ENCODE results near the gene SPRN. TPM values are rescaled to one million over a fixed set of nuclear protein-coding genes. Genes with fewer than 3 reads are reported as not detected.
A peak's percentile ranks its signal among the peaks of the same experiment; 100 is the strongest.

SPRN gene
- total and polyA plus RNA-seq, 11 donors = 0.04 to 0.25 (median 0.11) TPM; not detected in 6

- peaks cover 0 to 4% (median 0%) of the 10 kb centered on the region in 12 donors for H3K9me3 ChIP-seq
- peaks cover 0 to 16% (median 0%) of the 10 kb centered on the region in 9 donors for H3K27me3 ChIP-seq
- no peak overlapping the region for H3K4me3 ChIP-seq
- no peak for DNase-seq
- peak in 1 of 4 donors; percentile 9 for ATAC-seq
- H3K27ac ChIP-seq = no peak overlapping the region
- peaks cover 0 to 3% (median 0%) of the 10 kb centered on the region in 9 donors for H3K36me3 ChIP-seq
- no peaks in the 10 kb centered on the region for H3K4me1 ChIP-seq
- WGBS, 4 donors = 88 to 95% (median 93%) methylated on average over 7 to 12 of the region's 12 CpGs
- TF ChIP-seq POLR2A (IDR thresholded peaks at IDR 0.05) (no peak), CTCF (IDR thresholded peaks at IDR 0.05) (no peak)
- intact Hi-C loops (cut with DNase I) = no loop called here
These were observed 40.2 kb upstream of the SPRN start for GRCh38 chr10:133464582-133465031.

DNA sequence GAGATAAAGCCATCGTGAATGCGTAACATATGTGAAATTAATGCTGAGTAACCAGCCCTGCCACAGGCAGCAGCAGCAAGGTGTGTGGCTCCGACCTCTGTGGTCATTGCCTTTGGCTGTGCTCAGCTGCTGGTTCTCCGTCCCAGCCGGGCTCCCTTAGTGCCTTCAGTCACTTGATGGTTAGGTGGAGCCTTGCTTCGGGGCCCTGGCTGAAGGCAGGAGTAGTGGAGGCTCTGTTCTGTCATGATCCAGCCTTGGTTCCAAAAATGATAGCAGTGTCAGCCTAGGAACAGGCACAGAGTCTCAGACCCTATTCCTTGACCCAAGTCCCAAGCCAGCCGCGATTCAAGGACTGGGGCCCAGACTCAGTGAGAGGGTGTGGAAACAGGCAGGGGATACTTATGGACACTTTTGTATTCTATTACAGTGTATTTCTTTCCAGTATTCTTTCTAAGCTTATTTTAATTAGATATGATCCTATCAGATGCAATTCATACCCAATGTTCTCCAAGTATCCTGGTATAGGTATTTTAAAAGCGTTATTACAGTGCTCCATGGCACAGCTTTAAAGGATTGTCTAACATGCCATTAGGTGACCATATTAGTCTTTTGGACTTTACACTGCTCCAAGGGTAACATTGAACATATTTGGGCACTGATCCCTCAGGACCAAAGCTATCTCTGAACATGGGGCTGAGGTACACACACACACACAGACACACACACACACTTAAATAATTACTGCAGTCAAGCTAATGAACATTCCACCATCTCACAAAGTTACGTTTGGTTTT, 38.3 kb upstream of the SPRN start:
- intact Hi-C loops (cut with DNase I) = no loop called here
- 88 to 93% (median 90%) methylated on average over 10 of the region's 10 CpGs for WGBS, 4 donors
- Histone ChIP-seq H3K4me1 (no peaks in the 10 kb centered on the region), H3K27me3 (peaks cover 0 to 16% (median 0%) of the 10 kb centered on the region in 9 donors), H3K9me3 (no peaks in the 10 kb centered on the region), H3K4me3 (no peak overlapping the region), H3K36me3 (peaks cover 0 to 3% (median 0%) of the 10 kb centered on the region in 9 donors), H3K27ac (no peak overlapping the region)
- DNase-seq = no peak
- TF ChIP-seq CTCF (IDR thresholded peaks at IDR 0.05) = no peak
- no peak for TF ChIP-seq POLR2A (IDR thresholded peaks at IDR 0.05)
- no peak for ATAC-seq

DNA sequence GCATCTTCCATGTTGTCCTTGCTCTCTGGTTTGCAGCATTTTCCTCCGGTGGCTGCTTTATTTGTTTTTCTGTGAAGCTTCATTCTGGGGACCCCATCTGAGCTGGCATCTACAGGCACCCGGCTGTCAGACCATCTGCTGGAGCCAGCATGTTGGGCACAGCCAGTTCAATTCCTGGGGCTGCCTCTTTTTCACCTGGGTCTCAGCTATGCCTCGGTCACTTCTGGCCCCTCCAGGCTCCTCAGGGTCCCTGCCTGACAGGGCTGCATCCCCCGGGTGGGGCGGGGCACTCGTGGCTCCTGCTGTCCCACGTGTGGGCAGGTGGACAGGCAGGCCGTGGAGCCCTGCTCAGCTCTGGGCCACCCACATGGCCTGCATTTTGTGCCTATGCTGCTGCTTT, 37.4 kb upstream of the SPRN start:
- TF ChIP-seq CTCF (IDR thresholded peaks at IDR 0.05) (no peak), POLR2A (IDR thresholded peaks at IDR 0.05) (no peak)
- Histone ChIP-seq H3K27ac (no peak overlapping the region), H3K4me1 (no peaks in the 10 kb centered on the region), H3K36me3 (no peaks in the 10 kb centered on the region), H3K27me3 (peaks cover 0 to 16% (median 0%) of the 10 kb centered on the region in 9 donors), H3K9me3 (no peaks in the 10 kb centered on the region), H3K4me3 (no peak overlapping the region)
- DNase-seq (no peak), ATAC-seq (no peak)
- intact Hi-C loops (cut with DNase I) = no loop called here
- 73 to 80% (median 77%) methylated on average over 5 to 8 of the region's 8 CpGs for WGBS, 4 donors

DNA sequence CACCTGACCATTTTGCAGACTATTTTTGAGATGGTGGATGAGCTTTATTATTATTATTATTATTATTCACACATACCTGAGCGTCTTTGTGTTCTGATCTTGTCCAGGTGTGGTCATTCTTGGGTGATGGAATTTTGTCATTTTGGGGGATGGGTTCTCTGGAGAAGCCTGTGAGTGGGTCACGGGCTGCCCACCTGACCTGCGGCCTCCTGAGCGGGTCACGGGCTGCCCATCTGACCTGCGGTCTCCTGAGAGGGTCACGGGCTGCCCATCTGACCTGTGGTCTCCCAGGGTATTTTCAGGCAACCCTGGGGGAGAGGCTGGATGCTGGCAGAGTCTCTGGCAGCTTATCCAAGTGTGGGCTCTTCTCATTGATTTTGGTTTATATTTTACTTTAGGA, 36.6 kb upstream of the SPRN start:
- Histone ChIP-seq H3K36me3 (no peaks in the 10 kb centered on the region), H3K9me3 (no peaks in the 10 kb centered on the region), H3K4me3 (no peak overlapping the region), H3K27ac (no peak overlapping the region), H3K27me3 (peaks cover 0 to 16% (median 0%) of the 10 kb centered on the region in 9 donors), H3K4me1 (no peaks in the 10 kb centered on the region)
- no peak for TF ChIP-seq CTCF (IDR thresholded peaks at IDR 0.05)
- TF ChIP-seq POLR2A (IDR thresholded peaks at IDR 0.05) = no peak
- DNase-seq (no peak), ATAC-seq (no peak)
- intact Hi-C loops (cut with DNase I) = no loop called here
- WGBS, 4 donors = 89 to 94% (median 93%) methylated on average over 6 to 7 of the region's 7 CpGs

Data from heart left ventricle (tissue), 16 donors.